ENCODE results near the gene VTN. TPM values are rescaled to one million over a fixed set of nuclear protein-coding genes. Genes with fewer than 3 reads are reported as not detected.

VTN gene
- total RNA-seq, 1 experiment from 2014 or later = 7.1 TPM

DNA sequence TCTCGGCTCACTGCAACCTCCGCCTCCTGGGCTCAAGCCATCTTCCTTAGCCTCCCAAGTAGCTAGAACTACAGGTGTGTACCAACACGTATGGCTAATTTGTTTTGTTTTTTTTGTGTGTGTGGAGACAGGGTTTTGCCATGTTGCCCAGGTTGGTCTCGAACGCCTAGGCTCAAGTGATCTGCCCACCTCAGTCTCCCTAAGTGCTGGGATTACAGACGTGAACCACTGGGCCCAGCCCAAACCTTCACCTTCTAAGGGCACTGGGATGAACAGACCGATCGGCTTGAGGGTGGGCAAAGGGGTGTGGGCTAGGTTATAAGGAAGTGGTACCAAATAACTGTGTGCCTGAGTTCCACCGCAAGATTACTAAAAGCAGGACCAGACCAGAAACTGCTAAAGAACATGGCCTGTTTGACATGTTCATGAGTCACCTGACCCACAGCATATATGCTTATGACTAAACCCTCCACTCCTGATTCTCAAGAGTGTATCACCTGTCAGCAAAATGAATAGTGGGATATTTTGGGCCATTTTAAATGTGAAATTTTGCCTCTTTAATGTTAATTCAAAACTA lies 43.0 kb downstream of the VTN start:
- no peak for DNase-seq (ENCODE audit: extremely low read depth, low read depth)

GRCh38 chr17:28326114-28326513 lies 44.0 kb downstream of the VTN start:
- no peak for DNase-seq (ENCODE audit: extremely low read depth, low read depth)

DNA sequence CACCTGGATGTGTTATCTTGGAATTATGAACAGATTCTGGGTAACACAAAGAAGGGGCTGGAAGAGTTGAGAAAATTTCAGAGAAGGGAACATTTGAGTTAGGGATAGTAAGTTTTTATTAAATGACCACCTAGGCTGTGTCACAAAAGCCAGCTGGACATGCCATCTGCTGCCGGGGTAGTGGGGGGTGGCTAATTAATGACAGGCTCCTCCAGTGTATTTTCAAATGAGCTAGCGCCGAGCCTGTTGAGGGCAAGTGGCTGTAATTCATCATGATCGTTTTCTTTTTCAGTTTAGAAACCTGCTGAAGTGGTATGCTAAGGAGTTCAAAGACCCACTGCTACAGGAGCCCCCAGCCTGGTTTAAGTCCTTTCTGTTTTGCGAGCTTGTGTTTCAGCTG lies 44.9 kb downstream of the VTN start:
- no peak for DNase-seq (ENCODE audit: extremely low read depth, low read depth)

DNA sequence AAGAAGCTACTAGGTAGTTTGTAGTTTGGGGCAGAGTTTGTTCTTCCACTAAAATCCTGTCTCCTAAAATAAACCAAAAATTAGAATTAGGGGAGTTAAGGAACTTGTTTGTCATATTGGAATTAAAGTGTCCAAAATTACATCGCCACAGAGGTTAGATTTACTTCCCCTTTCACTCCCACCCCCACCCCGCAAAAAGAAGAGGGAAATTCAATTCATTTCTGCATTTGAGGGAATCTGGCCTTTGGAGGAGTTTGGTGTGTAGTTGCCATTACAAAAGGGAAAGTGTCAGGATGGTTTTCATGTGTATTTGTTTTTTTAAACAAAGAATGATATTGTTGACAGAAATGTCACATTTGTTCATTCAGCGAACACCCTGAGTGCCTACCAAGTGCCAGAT lies 45.3 kb downstream of the VTN start:
- no peak for DNase-seq (ENCODE audit: extremely low read depth, low read depth)

GRCh38 chr17:28324267-28324745 lies 45.8 kb downstream of the VTN start:
- no peak for DNase-seq (ENCODE audit: extremely low read depth, low read depth)

GRCh38 chr17:28320215-28321061 lies 49.7 kb downstream of the VTN start:
- no peak for DNase-seq (ENCODE audit: extremely low read depth, low read depth)

DNA sequence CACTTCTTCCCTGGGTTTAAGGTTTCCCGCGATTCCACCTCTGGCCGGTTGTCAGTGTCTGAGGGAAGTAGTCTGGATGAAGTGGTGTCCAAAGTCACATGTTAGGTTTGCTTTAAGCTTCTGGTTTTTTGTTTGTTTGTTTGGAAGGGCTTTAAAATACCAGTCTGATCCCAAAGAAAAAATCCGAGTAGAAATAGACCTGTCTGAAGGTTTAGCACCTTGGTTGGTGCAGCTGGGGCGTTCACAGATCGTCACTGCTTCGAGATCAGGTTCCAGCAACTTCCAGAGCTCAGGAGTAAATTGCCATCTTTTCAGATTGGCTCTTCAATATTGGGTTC lies 50.5 kb downstream of the VTN start:
- no peak for DNase-seq (ENCODE audit: extremely low read depth, low read depth)

DNA sequence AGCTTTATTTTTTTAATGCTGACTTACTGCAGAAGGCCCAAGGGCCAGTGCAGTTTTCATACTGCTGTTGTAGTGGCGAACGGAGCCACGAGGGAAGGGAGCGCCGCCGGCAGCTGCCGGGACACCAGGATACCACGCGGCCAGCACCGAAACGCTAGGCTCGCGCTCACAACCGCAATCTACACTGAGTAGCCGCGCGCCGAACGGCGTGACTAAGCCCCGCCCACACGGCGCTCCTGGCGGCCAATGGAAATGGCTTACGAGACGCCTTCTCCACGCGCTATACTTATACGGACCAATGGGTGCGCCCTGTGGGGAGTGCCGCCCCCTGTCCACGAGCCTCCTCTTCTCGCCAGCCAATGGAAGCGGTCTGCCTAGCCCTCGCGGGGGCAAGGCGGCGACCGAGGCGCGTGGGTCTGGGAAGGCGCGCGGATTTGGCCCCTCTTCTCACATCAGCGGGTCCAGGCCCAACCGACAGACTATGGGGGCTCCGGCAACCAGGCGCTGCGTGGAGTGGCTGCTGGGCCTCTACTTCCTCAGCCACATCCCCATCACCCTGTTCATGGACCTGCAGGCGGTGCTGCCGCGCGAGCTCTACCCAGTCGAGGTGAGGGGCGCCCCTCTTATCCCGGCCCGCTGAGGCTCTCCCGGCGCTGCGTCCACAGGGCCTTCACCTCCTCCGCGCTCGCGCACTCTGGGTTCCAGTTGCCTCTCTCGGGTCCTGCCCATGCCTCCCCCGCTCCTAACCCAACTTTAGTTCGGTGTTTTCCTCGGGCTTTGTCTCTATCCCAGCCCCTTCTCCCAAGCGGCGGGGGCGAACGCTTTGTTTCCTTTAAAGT lies 51.1 kb downstream of the VTN start, which contains the start of gene TMEM97:
Gene TMEM97 (plus strand): TSS at position 442 of the 839 bp plus-strand sequence. CDS start 40 bp downstream, at position 482.
- peak; percentile 98 for DNase-seq (ENCODE audit: extremely low read depth, low read depth)

DNA sequence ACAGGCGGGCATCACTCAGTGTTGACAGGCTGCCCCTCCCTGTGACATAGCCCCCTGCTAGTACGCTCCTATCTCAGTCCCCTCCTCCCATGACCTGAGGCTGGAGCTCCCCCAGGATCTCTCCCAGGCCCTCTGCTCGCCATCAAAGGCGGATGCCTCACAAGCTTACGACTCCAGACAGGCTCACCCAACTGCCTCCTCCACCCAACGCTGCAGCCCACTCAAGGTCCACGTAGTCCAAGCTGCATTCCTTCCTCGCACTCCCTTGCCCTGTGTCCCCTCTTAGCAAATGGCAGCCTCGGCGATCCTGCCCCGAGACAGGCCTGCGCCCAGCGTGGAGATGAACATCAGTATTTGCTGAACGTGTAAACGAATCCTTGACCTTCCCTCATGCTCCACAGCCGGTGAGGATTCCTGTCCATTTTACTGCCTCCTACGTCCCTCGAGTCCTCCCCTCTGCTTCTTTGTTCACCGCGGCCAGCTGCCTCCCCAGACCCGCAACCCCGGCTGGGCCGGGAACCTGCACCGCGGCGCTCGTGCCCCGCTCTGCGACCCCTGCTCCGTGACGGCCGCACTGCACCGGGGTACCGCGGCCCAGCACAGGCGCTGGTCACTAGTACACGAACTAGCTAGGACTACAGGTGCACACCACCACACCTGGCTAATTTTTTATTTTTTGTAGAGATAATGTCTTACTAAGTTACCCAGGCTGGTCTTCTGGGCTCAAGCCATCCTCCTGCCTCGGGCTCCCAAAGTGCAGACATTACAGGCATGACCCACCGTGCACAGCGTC lies 51.9 kb downstream of the VTN start:
- no peak for DNase-seq (ENCODE audit: extremely low read depth, low read depth)

Other genes with a start within 250 kb of the VTN start
- 36.5 and 38.3 TPM in 2 replicates for gene TMEM97, start 51.1 kb downstream of the VTN start, total RNA-seq (2014; rRNA removed; shearing (Covaris generic))
- 43.6 and 47.5 TPM in 2 replicates for gene IFT20, start 34.8 kb downstream of the VTN start, total RNA-seq (2014; rRNA removed; shearing (Covaris generic))
- gene TNFAIP1, start 34.5 kb downstream of the VTN start, total RNA-seq (2014; rRNA removed; shearing (Covaris generic)) = 31.0 and 31.2 TPM in 2 replicates
- gene POLDIP2, start 12.8 kb downstream of the VTN start, total RNA-seq (2014; rRNA removed; shearing (Covaris generic)) = 149 and 160 TPM in 2 replicates
- gene SEBOX, start 5.1 kb downstream of the VTN start, total RNA-seq (2014; rRNA removed; shearing (Covaris generic)) = not detected in 2 replicates
- 4.5 and 6.1 TPM in 2 replicates for gene SARM1, start 1.4 kb upstream of the VTN start, total RNA-seq (2014; rRNA removed; shearing (Covaris generic))
- gene SLC46A1, start 35.9 kb upstream of the VTN start, total RNA-seq (2014; rRNA removed; shearing (Covaris generic)) = 11.1 and 11.3 TPM in 2 replicates
- not detected in 2 replicates for gene SLC13A2, start 103.3 kb upstream of the VTN start, total RNA-seq (2014; rRNA removed; shearing (Covaris generic))
- 0.17 TPM in 1 of 2 replicates, not detected in the other for gene FOXN1, start 136.0 kb upstream of the VTN start, total RNA-seq (2014; rRNA removed; shearing (Covaris generic))
- gene UNC119, start 182.3 kb upstream of the VTN start, total RNA-seq (2014; rRNA removed; shearing (Covaris generic)) = 23.6 and 24.2 TPM in 2 replicates
- gene PIGS, start 201.2 kb upstream of the VTN start, total RNA-seq (2014; rRNA removed; shearing (Covaris generic)) = 48.2 and 57.7 TPM in 2 replicates
- 27.9 and 37.3 TPM in 2 replicates for gene ALDOC, start 206.6 kb upstream of the VTN start, total RNA-seq (2014; rRNA removed; shearing (Covaris generic))
- gene SPAG5, start 228.7 kb upstream of the VTN start, total RNA-seq (2014; rRNA removed; shearing (Covaris generic)) = 56.3 and 56.8 TPM in 2 replicates
- 13.1 and 19.9 TPM in 2 replicates for gene RSKR, start 243.9 kb upstream of the VTN start, total RNA-seq (2014; rRNA removed; shearing (Covaris generic))